GM21576 (cell line): ENCODE data around the gene TTLL7.

Experiments
- ATAC-seq: cut with Tn5 transposase; IDR thresholded peaks from one replicate; pipeline ENCODE4 v1.9.1; 2021; ENCODE audit warnings: mild to moderate bottlenecking, moderate library complexity; ENCODE audit not compliant: unreplicated experiment

Gene TTLL7

DNA sequence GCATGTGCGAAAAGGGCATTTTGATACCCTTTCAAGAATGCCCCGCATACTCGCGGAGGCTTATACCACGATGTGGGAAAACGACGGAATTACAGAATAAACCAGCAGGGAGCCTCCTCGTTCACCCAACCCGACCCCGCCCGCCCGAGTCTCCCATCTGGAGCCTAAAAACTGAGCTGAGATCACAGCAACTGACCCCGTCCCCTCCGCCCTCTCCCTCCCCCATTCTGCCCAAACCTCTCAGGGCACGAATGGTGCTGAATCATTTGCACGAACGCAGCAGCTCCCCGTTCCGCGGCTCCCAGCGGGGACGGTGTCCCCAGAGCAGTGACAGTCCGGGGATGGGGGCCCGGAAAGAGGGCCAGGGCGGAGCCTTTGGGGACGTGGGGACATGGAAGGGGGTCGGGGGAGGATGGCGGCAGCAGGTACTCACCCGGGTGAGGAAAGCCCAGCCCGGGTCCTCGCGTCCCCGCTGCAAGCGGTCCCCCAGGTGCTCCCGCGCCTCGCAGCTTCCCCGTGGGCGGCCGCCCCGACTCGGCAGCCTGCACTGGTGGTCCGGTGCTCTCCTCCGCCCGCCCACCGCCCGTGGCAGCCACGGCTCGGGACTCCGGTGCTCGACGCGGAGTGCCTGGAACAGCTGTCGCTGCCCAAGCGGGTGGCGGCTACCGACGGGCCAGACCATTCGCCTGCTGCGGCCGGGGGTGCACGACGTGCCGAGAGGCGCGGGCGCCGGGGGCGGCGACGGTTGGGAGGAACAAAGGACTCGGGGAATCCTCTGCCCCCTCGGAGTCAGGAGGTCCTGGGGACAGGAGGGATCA lies at the start of gene TTLL7:
TTLL7 (minus strand) TSS at position 635 of the 818 bp plus-strand sequence. CDS start 46,921 bp downstream, outside the sequence.
- ATAC-seq, result peak; percentile 91

DNA sequence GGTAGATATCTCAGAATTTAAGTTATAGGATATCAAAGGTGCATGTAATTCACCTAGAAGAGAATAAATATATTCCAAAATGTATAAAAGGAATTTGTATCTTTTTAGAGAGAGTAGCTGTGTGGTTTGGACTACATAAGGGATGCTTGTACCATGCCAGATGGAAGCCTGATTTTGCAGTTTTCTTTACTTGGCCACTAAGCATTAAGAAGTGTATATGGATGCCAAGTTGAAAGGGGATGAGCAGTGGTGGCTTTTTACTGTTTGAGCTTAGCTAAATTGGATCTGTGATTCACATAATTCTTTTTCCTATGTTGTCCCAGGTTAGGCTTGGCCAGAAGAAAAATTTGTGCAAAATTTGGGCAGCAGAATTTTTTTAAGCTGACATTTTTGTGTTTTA lies 43.5 kb upstream of the TTLL7 start:
- no peak for ATAC-seq

GRCh38 chr1:84037758-84038611 lies 39.1 kb upstream of the TTLL7 start:
- ATAC-seq, result no peak

- no peak for ATAC-seq
Measured at GRCh38 chr1:84031802-84032327, 32.9 kb upstream of the TTLL7 start.

DNA sequence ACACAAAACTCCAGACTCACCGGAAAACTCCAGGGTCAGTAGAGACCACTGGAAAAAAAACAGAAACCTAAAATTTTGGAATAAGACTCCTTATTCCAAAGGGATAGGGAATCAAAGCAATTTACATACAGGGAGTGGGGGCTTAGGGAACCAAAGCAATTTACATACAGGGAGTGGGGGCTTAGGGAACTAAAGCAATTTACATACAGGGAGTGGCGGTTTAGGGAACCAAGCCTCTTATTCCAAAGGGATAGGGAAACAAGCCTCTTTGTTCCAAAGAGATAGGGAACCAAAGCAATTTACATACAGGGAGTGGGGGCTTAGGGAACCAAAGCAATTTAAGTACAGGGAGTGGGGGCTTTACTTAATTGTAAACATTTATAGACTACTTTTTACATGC lies 28.4 kb upstream of the TTLL7 start:
- no peak for ATAC-seq

- no peak for ATAC-seq
Measured at GRCh38 chr1:84025966-84026365, 27.0 kb upstream of the TTLL7 start.

GRCh38 chr1:84021822-84022221 lies 22.9 kb upstream of the TTLL7 start:
- ATAC-seq, result no peak

GRCh38 chr1:84020151-84020550 lies 21.2 kb upstream of the TTLL7 start:
- ATAC-seq, result no peak

GRCh38 chr1:84019217-84019616 lies 20.3 kb upstream of the TTLL7 start:
- ATAC-seq, result no peak

DNA sequence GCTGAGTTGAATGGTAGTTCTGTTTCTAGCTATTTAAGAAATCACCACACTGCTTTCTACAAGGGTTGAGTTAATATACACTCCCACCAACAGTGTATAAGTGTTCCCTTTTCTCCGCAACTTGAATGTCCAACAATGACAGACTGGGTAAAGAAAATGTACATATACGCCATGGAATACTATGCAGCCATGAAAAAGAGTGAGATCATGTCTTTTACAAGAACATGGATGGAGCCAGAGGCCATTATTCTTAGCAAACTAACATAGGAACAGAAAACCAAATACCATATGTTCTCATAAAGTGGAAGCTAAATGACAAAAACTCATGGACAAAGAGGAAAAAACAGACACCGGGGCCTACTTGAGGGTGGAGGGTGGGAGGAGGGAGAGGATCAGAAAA lies 14.8 kb upstream of the TTLL7 start:
- no peak for ATAC-seq

GRCh38 chr1:84012018-84012417 lies 13.1 kb upstream of the TTLL7 start:
- no peak for ATAC-seq

DNA sequence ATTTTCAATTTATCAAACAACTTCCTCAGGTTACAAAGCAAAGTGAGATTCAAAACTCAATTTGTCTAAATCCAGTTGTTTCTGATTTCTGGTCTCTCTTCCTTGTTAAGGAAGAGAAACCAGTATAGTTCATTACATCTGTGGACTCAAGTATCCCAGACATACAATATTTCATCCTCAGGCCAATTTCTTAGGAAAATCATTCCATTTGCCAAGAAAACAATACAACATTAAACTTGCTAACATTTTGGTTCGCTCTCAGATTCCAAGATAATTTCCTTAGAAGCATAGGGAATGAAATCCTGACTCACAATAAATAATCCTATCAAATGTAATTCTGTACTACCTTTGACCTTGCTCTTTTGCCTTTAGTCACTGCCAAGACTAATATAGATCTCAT lies 11.2 kb upstream of the TTLL7 start:
- ATAC-seq, result no peak

GRCh38 chr1:84008631-84009030 lies 9.7 kb upstream of the TTLL7 start:
- ATAC-seq, result no peak

DNA sequence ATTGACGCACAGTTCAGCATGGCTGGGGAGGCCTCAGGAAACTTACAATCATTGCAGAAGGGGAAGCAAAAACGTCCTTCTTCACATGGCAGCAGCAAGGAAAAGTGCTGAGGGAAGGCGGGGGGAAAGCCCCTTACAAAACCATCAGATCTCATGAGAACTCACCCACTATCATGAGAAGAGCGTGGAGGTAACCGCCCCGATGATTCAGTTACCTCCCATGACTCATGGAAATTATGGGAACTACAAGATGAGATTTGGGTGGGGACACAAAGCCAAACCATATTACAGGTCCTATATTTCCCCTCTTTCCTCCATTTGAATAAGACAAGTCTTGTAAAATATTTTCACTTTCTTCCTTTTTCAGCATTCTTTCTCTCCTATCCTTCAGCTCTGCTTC lies 7.7 kb upstream of the TTLL7 start:
- ATAC-seq, result no peak

DNA sequence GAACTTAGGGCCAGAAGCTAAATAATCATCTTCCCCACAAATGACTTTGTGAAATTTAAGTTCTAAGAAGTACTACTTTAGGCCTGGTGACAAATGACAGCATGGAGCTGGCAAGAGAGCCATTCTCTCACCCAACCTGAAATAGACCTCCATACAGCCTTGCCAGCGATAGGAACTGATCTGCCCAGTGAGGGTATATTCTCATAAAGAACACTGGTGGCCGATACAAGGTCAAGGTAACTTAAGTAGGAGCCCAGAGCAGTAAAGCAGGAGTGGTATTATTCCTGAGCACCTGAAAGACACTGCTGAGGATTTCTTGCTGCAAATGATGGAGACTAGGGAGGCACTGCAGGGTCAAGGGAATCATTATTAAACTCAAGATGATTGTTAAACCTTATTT lies 2.6 kb upstream of the TTLL7 start:
- no peak for ATAC-seq

DNA sequence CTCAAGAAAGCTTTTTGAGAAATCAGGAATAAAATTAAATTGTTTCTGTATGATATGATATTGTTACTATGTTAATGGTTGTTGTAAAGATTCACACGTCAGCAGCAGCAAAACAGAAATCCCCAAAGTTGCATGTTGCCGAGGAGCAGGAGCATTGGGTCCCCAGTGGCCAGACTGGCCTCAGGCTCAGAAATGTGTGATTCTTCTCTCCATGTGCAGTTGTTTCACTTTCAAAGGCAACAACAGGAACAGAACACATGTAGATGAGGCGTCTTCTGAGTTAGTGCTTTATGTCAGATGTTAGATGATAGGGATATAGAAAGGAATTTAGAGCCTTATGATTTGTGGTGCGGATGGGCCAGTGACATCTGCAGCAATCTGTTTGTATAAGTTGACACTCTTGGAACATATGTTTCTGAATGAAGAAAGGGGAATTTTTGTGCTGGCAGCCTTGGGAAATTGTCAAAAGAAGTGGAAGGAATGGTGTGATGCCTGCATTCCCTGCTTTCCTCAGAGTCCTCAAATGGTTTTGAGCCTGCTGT lies 2.1 kb upstream of the TTLL7 start:
- no peak for ATAC-seq

DNA sequence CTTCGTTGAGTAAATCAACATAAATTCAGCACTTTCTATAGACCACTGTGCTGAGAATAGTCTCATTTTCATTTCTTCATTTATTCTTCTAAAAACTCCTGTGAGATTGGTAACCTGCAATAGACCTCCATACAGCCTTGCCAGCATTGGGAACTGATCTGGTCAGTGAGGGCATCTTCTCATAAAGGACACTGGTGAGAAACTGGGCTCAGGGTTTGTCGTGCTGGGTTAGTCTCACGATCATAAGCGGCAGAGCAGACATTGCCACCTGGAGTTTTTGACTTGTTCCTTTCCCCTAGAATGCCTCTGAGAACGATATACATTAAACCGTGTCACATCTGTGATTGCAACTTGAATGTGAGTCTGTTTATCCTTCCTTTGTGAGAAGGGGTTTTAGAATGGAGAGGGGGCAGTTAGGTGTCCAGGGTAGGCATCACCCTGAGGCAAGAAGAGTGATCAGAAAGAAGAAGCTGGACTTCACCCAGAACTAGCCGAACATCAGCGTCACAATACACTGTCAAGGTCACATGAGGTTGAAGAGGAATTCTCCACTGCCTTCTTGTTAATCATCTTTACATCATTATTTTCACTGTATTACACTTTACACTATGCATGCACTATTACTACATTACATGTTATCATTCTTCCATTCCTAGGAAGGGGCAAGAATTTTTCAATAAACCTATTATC lies 1.4 kb upstream of the TTLL7 start:
- no peak for ATAC-seq

GRCh38 chr1:83999316-83999819 lies 436 bp upstream of the TTLL7 start:
- ATAC-seq, result peak; percentile 77

GRCh38 chr1:83998205-83998497 lies 781 bp downstream of the TTLL7 start:
- ATAC-seq, result no peak

DNA sequence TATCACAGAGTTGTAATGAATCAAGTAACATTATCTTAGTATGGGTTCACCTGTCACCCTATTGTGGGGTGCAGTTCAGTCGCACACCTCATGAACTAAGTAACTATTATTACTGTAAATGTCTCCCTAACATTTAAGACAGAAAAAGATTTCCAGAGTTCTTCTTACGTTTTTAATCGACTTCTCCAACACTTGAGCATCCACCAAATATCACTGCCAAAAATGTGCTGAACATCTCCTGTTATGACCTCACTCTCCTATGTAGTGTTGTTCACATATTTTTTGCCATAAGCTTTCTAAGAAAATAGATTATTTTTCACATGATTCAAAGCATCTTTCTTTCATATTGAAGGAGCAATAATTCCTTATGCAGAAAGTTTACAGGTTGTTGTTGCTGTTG lies 1.3 kb downstream of the TTLL7 start:
- ATAC-seq, result no peak

- ATAC-seq, result no peak
Measured at GRCh38 chr1:83996621-83997020, 2.3 kb downstream of the TTLL7 start.
